HG03558 (cell line): Measurements from ENCODE around the gene UBA3.

Source experiments
- ATAC-seq: cut with Tn5 transposase; IDR thresholded peaks from one replicate; pipeline ENCODE4 v1.9.1; 2021; ENCODE audit warnings: moderate number of reproducible peaks; ENCODE audit not compliant: unreplicated experiment; ENCODE audit errors: extremely low read depth

UBA3 gene

GRCh38 chr3:69079269-69080159 is 651 bp downstream of the UBA3 start:
- ATAC-seq, result no peak

DNA sequence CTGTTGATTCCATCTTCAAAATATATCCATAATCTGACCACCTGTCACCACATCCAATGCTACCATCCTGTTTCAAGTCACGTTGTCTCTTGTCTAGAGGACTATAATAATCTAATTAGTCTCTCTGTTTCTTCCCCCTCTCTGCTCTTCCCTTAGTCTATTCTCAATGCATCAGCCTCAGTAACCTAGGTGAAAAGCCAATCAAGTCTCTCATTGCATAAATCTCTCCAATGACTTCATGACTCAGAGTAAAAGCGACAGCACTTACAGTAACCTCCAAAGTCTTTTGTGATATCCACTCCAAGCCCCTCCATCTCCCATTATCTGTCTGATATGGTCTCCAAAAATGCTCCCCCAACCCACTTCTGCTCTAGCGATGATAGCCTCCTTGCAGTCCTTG is 7.2 kb downstream of the UBA3 start:
- ATAC-seq, result no peak

GRCh38 chr3:69066121-69066520 is 14.0 kb downstream of the UBA3 start:
- ATAC-seq, result no peak

DNA sequence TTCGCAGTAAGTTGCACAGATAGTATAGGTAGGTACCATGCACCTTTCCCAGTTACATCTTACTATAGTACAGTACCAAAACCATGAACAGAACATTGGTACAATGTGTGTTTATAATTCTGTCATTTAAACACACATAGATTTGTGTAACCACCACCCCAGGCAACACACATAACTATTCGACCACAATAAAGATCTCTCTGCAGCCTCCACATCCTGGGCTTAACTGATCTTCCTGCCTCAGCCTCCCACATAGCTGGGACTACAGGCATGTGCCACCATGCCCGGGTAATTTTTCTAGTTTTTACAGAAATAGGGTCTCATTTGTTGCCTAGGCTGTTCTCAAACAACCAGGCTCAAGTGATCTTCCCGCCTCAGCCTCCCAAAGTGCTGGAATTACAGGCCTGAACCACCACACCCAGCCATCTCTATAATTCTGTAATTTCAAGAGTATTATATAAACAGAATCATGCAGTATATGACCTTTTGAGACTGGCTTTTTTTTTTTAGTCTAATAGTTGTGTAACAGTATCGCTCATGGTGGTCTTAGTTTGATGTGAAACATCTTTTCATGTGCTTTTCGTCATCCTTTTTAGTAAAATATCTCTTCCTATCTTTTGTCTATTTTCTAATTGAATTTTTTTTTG is 14.7 kb downstream of the UBA3 start:
- no peak for ATAC-seq

- no peak for ATAC-seq
These were observed 16.5 kb downstream of the UBA3 start for GRCh38 chr3:69063636-69064035.

DNA sequence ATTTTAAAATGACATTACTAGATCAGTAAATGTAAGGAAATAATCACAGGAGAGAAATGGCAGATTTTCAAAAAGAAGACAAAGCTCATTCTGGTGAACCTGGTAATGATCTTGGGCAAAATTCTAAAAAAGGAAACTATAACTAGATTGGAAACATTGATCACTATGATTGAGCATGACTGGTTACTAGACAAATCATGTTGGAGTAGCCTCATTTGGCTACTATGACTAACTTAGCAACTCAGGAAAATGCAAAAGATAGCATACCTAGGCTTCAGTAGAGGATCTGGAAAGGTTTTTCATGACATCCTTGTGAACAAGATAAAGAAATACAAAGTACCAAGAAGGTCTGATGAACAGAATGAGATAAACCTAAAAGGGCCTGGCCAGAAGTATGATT is 20.5 kb downstream of the UBA3 start:
- ATAC-seq, result no peak

DNA sequence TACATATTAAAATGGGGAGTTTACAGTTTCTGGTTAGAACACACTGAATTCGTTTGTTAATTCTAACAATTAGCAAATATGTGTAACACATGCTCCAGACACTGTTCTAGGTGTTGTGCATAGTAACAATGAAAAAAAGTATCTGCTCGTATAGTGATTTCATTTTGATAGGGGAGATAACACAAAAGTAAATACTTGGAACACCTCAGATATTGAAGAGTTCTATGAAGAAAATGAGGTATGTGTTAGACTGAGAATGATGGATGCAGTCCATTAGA is 21.3 kb downstream of the UBA3 start:
- ATAC-seq, result no peak

GRCh38 chr3:69058180-69058946 is 21.8 kb downstream of the UBA3 start:
- ATAC-seq, result peak; percentile 90

DNA sequence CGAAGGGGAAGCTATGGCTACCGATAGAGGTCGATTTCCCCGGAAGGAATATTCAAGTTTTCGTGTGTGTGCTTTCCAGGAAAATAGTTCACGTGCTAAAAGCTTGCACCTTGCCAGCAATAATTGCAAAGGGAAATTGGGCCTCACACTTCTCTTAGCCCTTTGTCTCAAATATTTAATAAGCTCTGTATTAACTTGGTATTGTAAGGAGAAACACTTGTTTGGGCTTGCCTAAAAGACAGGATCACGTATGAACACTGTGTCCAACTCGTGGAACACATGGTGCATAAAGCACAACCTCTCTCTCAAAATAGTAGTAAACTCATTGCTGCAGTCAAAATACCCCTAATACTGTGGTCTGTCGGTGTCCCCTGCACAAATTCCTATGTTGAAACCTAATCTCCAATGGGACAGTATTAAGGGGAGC is 27.7 kb downstream of the UBA3 start:
- no peak for ATAC-seq

DNA sequence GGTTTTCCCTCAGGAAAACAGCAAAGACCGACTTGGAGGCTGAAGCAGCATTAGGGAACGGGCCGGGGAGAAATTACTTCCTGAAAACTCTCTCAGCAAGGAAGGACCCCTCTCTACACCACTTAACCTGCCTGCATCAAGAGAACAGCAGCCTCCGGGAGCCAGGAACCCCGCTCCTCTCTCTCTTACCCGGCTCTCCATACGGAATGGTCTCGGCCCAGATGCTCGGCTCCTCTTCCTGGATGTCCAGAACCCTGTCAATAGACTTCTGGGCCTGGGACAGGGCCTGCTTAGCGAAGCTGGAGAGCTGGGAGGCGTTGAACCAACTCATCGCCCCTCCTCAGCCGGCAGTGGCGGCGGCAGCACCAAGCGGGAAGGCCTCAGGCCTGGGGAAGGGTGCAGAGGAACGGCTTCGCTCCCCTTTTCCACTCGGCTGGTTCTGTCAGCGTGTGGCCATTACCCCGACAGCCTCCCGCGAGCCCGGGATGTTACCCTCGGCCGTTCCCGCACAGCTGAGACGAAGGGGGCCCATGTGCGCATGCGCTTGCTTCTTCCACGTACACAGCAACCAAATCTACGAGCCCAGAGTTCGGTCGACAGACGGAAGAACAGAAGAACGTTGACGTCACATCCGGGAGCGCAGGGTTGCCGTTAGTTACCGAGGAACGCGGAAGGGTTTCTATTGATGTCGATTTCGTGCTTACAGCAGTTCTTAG is 28.3 kb downstream of the UBA3 start, which contains the start of gene TMF1:
TMF1 (minus strand) TSS at position 578 of the 716 bp plus-strand sequence; CDS start at position 331, 247 bp downstream.
- peak; percentile 92 for ATAC-seq

GRCh38 chr3:69048990-69049389 is 31.2 kb downstream of the UBA3 start:
- no peak for ATAC-seq

DNA sequence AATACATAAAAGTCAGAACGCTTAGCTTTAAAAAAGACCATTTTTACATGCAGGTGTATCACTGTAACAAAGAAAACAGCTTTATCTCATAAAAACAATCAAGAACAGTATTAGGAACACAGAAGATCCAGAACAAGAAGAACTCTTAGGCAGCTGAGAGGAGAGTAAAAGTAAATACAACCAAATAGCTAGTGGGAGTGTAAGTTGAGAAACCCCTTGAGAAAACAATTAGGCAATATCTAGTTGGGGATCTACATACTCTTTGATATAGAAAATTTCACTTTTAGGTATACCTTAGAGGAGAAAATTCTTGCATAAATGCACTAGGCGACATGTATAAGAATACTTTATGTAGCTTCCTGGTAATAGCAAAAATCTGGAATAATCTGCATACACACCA is 35.6 kb downstream of the UBA3 start:
- ATAC-seq, result no peak

- ATAC-seq, result no peak
These were observed 46.7 kb downstream of the UBA3 start for GRCh38 chr3:69033470-69033869.

DNA sequence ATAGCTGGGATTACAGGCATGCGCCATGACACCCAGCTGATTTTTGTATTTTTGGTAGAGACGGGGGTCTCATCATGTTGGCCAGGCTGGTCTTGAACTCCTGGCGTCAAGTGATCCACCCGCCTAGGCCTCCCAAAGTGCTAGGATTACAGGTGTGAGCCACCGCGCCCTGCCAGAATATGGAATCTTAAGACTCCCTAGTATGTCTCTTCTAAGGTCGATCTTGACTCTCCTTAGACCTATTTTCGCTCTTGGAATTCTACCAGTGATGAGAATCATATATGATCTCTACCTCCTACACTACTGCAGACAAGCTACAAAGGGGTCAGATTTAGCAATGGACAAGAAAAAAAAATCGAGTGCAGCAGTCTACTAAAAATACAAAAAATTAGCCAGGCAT is 47.4 kb downstream of the UBA3 start:
- no peak for ATAC-seq

- ATAC-seq, result no peak
These were observed 48.0 kb downstream of the UBA3 start for GRCh38 chr3:69032142-69032541.

DNA sequence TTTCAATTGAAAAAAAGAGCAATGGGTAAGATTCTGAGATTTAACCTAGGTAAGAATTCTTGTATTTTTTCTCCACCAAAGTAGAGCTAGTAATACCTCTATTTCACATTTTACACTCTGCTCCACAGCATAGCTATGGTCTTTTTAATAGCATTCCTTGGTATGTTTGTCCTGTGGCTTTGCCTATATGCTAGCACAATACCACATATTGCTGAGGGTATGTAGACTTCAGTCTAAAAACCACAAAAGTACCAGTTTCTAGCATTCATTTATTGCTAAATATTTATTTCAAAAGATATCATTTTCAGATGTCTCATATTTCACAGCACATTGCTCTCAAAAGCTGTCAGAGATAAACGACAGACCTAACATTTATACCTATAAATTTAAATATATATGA is 48.5 kb downstream of the UBA3 start:
- no peak for ATAC-seq

GRCh38 chr3:69020857-69021256 is 59.3 kb downstream of the UBA3 start:
- ATAC-seq, result no peak

DNA sequence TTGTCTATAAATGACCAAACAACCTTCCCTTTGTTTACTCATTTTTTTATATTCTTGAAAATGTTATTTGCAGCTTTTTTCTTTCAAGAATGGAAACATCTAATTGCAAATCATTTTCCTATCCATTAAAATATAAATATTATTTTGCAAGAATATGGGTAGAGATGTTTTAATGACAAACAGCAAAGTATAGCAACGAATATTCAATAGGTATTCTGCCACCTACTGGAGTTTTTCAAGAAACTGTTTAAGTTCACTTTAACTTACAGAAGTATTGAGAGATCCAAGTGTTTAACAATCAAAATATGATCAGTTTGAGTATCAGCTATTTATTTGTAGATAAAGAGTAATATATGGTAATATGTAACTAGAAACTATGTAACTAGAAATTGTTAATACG is 59.7 kb downstream of the UBA3 start:
- no peak for ATAC-seq

GRCh38 chr3:69016901-69017300 is 63.3 kb downstream of the UBA3 start:
- no peak for ATAC-seq

- ATAC-seq, result no peak
These were observed 64.1 kb downstream of the UBA3 start for GRCh38 chr3:69016102-69016501.
